ENCODE results near the gene SLC26A4.
"Not testable (repeated sequence)": the region's sequence is repeated elsewhere in the genome, so short reads cannot be mapped to it uniquely, and the experiment has no call there.

The SLC26A4 gene

DNA sequence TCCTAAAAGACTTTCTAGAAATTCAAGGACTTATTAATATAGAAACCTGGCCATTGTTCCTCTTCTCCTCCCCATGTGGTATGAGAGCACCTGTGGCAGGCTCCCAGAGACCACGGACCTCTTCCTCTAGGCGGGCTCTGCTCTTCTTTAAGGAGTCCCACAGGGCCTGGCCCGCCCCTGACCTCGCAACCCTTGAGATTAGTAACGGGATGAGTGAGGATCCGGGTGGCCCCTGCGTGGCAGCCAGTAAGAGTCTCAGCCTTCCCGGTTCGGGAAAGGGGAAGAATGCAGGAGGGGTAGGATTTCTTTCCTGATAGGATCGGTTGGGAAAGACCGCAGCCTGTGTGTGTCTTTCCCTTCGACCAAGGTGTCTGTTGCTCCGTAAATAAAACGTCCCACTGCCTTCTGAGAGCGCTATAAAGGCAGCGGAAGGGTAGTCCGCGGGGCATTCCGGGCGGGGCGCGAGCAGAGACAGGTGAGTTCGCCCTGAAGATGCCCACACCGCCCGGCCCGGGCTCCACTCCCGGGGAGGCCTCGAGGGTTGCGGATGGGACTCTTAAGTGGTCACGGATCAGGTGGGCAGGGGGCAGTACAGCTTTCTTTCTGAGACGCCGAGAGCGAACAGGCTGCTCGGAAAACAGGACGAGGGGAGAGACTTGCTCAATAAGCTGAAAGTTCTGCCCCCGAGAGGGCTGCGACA, at the start of gene SLC26A4:
Gene SLC26A4 (plus strand): TSS at position 448 of the 700 bp plus-strand sequence. CDS start 814 bp downstream, outside the sequence.
- DNase-seq (ENCODE audit: low read depth): no peak

DNA sequence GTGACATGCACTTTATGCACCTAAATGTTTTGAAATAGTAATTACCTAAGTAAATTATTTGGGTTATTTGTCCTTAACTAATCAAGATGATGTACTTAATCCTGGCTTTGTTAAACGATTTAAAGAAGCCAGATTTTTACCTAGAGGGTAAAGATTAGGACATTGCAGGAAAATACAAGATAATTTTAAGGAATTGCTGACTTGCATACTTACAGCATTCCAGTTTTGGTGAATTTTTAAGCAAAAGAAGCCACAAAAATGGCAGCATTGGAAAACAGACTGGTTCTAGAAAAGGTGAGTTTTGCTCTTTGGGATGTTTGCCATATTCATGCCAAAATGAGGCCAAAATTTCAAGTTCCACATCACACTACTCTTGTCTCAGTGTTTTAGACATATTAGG, 47.2 kb upstream of the SLC26A4 start:
- no peak for DNase-seq (ENCODE audit: low read depth)

DNA sequence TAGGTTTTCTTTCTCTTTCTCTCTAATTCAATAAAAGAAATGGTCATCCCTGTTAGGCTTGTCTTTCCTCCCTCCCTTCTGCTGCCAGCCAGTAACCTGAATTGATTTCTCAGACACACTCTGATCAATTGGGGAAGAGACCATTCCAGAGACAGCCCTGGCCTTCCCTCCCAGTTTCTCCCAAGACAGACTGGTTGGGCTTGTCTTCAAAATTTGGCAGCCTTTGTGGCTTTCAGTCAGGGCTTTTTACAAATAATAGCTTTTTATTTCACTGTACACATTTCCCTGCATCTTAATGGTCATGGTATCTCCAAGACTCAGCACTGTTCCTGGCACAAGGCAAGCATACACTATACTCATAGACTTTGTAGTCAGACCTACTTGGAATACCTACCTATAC, 46.7 kb upstream of the SLC26A4 start:
- peak; percentile 26 for DNase-seq (ENCODE audit: low read depth)

DNA sequence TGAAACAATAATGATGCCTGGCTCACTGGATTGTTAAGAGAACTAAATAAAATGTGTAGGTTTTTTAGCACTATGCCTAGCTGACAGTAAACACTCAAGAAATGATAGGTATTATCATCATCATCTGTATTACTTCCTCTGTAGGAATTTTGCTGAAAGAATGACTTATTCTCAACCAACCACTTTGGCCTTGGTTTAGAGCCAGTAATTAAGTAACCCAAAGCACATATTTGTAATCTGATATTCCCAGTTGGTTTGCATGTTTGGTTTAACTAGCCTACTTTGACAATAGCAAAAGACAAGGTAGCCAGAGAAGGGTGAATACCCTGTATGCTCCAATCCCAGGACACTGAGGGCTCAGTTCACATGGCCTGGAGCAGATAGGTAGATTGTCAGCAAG, 46.2 kb upstream of the SLC26A4 start:
- peak; percentile 89 for DNase-seq (ENCODE audit: low read depth)

DNA sequence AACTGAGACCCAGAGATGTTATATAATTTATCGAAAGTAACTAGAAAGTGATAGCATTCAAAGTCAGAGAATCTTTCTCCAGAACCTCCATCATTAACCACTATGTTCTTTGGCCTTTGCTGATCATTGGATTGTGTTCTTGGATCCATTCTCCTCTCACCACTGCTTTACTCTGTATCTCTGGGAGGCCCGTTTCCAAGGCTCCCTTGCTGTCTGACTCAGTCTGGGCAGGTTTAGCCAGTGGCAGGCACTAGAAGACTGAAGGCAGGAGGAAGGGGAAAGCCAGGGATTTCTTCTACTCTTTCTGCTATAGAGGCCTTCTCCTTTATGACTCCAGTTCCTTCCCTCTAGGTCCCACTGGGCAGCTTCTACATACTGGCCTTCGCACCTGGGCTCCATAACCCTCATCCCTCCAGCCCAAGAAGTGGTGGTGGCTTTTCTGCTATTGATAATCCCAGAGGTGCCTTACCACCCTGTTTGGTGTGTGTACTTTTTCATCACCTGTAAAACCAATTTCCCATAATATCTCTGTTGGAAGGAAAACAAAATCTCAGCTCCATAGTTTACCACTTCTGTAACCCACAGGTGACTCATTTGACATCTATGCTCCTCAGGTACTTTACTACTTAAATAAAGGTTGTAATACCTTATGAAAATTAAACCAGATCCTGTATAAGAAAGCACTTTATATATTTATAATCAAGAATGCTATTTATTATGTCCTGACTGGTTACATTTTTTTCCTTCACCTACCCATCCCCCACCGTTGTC, 44.5 kb upstream of the SLC26A4 start:
- peak; percentile 37 for DNase-seq (ENCODE audit: low read depth)

DNA sequence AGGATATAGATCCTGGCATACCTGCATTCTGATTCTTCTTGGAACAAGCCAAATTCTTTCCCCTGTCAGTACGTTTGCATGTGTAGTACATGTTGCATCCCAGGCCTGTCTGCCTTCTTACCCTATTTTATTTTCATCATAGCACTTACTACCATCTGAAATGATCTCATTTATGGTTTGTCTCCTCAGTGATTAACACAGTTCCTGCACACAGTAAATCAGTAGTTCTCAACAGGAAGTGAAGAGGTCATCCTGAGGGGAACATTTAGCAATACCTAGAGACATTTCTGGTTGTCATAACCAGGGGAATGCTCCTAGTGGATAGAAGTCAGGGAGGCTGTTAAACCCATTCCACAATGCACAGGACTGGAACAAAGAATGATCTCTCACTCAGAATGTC, 38.2 kb upstream of the SLC26A4 start:
- DNase-seq (ENCODE audit: low read depth): peak; percentile 94

DNA sequence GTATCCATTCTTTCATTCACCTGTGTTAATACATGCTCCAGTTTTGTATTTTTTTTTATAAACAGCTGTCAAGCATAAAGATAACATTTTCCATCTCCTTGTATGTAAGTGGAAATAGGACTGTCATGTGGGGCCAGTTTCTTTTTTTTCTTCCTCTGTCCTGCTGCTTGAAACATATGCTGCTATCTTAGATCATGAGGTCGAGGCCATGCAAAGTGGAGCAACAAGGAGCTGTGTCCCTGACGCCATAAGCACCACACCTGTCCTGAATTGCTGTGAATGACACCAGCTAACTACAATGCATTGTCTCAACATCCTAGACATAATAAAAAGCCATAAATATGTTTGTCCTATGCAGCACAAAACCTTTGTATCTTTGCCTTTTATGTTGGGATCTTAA, 37.7 kb upstream of the SLC26A4 start:
- no peak for DNase-seq (ENCODE audit: low read depth)

DNA sequence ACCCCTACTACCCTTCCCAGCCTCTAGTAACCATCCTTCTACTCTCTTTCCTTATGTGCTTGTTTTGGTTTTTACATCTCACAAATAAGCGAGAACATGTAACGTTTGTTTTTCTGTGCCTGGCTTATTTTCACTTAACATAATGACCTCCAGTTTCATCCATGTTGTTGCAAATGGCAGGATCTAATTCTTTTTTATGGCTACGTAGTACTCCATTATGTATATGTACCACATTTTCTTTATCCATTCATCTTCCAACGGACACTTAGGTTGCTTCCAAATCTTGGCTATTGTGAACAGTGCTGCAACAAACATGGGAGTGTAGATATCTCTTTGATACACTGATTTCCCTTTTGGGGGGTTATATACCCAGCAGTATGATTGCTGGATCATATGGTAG, 33.6 kb upstream of the SLC26A4 start:
- DNase-seq (ENCODE audit: low read depth): no peak

DNA sequence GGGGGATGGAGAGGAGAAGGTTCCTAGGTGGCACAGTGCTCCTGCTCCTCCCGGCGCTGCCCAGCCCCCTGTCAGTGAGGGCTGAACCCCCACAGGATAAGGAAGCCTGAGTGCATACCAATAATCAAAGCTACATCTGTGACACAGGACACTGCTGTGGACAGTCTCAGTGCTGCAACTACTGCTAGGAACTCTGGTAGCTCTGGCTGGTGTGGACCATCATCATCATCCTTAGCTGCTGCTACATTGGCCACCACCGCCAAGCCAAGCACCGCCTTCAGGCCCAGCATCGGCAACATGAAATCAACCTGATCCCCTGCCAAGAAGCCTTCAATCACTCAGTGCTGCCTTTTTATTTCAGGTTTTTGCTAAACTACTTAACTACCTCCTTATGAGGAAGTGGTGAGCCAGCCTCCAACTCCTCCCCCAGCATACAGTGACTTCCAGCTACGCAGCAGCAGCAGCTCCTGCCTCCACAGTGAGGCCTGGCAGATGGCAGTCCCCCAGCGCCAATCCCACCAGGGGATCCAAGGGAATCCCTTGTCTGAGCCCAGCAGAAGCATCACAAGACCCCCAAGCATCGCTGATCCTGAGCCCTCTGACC, 32.1 kb upstream of the SLC26A4 start:
- DNase-seq (ENCODE audit: low read depth): no peak

DNA sequence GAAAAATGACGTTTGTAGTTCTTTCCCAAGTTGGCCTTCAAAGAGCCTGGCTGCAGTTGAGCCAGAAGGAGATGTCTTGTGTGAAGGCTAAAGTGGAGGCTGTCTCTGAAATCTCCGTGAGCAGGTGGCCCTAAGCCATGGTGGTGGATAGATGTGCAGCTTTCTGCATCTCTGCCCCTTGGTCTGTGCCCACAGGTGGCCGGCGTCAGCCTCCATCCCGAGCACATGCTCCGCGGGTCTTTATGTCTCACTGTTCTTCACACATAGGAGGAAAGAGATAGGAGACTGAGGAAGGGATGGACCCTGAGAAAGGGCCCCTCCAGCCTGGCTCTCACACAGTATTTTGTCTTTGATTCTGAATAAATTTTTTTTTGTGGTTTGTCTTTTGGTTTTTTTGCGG, 30.3 kb upstream of the SLC26A4 start:
- DNase-seq (ENCODE audit: low read depth): no peak

DNA sequence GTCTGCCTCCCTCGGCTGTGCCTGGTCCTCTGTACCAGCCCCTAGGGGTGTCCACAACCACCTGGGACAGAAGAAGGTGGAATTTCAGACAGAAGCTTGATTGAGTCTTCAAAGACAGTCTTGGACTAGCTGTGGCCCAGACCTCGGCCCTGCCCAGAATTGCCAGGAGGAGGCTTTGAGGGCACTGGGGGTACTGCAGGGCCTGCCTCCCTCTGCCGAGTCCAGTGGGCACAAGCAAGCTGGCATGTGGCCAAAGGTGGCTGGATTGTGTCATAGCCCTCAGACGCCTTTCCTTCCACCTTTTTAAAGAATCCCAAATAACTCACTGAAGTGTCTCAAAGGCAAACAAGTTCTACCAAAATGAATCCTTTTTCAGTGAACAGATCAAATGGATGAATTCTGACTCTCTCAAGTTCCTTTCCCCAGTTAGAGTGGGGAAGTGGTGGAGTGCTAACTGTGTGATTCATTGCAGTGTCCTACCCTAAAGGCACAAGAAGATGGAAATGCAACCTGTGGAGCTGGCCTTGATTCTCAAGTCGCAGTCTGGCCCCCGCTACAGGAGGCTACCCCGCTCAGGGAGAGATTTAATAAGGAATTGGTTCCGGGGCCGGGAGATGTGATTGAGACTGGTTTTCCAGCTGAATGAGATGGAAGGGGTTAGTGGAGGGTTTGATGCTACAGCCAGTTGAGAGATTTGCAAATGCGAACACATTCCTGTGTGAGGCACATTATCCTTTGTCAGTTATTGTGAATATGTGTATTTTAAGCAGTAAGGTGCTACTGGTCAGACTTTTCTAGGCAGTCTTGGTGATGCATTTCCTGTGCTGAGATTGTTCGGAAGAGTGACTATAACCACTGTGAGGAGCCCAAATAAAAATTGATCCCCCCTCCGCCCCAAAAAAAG, 28.8 kb upstream of the SLC26A4 start:
- DNase-seq (ENCODE audit: low read depth): no peak

DNA sequence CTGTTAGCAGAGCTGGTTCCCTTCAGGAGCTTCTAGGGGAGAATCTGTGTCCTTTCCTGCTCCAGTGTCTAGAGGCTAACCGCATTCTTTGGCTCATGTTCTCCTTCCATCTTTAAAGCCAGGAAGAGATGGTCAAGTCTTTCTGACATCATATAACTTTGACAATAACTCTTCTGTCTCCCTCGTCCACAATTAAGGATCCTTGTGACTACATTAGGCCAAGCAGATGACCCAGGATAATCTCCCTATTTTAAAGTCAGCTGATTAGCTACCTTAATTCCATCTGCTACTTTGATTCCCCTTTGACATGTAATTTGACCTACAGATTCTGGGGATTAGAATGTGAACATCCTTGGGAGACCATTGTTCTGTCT, 28.1 kb upstream of the SLC26A4 start:
- no peak for DNase-seq (ENCODE audit: low read depth)

DNA sequence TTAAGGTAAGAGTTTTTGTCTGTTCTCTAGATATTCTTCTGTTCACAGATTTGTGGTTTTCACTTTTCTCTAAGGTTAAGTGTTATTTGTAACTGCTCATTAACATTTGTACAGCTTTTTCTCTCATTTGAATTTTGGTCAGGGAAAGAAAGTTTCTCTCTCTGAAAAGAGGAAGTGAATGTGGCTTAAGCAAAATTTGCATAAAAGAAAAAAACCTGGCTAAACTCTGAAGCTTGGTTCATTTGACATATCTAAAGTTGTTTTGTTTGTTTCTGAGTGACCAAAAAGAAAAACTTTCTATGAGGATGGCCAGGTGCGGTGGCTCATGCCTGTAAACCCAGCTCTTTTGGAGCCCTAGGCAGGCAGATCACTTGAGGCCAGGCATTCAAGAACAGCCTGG, 22.0 kb upstream of the SLC26A4 start:
- DNase-seq (ENCODE audit: low read depth): no peak

DNA sequence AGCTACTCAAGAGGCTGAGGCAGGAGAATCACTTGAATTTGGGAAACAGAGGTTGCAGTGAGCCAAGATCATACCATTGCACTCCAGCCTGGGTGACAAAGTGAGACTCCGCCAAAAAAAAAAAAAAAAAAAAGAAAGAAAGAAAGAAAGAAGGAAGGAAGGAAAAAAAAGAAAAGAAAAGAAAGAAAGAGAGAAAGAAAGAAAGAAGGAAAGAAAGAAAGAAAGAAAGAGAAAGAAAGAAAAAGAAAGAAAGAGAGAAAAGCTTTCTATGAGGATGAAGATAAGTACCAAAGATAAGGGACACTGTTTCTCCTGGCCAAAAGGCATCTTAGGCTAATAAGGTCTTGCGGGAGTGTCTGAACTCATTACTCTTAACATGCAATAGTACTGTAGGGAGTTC, 21.6 kb upstream of the SLC26A4 start:
- DNase-seq (ENCODE audit: low read depth): not testable (repeated sequence)

DNA sequence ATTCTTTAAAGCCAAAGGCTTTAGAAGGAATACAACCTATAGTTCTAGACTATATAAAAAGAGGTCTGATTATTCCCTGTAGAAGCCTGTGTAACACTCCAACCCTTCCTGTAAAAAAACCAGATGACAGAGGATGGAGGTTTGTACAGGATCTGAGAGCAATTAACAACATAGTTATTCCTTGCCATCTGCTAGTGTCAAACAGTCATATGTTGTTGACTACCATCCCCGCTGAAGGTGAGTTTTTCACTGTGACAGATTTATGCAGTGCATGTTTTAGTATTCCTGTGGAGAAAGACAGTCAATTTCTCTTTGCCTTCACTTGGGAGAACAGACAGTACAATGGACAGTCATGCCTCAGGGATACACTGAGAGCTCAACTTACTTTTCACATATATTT, 19.0 kb upstream of the SLC26A4 start:
- DNase-seq (ENCODE audit: low read depth): no peak

DNA sequence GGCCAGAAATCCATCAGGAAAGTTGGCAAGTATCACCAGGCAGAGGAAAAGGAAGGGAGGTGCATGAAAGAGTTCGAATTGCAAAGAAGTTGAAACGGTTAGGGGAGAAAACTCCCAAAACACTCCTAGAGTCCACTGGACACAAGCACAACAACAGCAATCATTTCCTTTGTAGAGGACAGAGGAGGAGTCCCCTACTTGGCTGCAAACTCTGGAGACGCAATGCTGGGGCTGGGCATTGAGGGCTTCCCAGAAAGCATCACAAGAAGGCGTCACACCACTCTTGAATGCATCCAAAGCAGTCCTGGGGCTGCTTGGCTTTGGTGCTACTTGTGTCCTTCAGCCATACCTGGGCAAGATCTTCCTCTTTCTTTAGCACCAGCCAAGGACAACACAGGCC, 18.1 kb upstream of the SLC26A4 start:
- DNase-seq (ENCODE audit: low read depth): no peak

DNA sequence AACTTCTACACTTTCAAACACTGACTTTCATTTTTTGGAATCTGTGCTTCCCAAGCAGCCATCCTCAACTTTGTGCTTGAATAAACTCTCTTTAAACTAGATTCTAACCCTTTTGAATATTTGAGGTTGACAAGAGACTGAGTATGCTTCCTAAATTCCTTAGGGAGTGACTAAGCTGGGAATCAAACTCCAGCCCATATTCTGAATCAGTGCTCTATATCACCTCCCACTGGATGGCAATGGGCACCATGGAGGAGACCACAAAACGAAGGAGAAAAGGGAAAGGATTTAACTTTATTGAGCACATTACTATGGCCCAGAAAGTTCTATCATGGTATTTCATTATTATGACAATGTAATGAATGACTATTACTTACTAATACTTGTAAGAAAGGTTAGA, 17.2 kb upstream of the SLC26A4 start:
- DNase-seq (ENCODE audit: low read depth): peak; percentile 76

DNA sequence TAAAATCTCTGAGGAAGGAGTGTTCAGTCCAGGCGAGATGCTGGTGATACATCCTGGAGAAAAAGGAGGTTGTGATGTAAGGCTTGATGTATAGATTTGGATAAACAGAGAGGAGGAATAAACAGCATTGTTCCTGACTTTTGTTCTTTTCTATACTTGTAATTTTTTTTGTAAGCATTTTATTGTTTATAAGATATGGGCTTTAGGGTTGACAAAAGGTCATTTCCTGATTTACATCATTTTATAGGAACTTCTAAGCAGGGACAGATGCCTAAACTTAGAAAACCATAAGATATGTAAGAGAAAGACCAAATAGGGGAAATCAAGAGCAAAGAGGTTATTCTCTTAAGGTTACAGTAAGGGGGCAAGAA, 16.7 kb upstream of the SLC26A4 start:
- peak; percentile 31 for DNase-seq (ENCODE audit: low read depth)

DNA sequence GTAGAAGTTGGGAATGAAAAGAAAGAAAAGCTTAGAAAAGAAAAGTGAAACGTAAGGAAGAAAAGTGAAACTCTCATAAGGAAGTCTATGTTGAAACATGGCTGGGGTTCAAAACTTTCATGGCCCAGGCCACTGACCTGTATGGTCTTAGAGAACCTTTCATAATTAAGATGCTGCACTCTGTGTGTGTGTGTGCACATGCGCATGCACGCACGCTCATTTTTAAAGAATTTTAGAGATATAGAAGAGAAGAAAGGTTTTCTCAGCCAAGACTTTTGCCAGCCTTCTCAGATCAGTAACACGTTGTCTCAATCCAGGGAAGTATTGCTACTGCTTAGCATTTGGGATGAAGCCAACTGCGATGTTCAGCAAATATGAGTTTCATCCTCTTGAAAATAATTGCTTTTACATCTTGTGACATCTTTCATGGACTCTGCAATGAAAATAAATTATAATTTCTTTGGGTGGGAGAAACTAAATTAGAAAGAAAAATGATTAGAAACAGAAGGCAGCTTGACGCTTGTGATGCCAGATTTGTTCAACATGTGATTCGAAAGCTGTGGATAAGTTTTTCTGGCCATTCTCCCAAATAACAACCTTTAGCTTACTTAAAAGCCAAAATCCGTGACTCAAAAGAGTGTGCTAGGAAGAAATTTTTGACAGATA, 16.2 kb upstream of the SLC26A4 start:
- peak; percentile 44 for DNase-seq (ENCODE audit: low read depth)

DNA sequence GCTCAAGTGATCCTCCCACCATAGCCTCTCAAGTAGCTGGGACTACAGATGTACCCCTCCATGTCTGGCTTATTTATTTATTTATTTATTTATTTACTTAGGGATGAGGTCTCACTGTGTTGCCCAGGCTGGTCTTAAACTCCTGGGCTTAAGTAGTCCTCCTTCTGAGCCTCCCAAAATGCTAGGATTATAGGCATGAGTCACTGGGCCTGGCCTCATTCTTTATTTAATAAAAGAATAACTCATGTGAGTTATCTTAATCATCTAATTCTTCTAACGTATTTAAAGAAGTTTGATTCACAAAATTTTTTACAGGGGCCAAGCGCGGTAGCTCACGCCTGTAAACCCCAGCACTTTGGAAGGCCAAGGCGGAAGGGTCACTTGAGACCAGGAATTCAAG, 8.0 kb upstream of the SLC26A4 start:
- peak; percentile 13 for DNase-seq (ENCODE audit: low read depth)

DNA sequence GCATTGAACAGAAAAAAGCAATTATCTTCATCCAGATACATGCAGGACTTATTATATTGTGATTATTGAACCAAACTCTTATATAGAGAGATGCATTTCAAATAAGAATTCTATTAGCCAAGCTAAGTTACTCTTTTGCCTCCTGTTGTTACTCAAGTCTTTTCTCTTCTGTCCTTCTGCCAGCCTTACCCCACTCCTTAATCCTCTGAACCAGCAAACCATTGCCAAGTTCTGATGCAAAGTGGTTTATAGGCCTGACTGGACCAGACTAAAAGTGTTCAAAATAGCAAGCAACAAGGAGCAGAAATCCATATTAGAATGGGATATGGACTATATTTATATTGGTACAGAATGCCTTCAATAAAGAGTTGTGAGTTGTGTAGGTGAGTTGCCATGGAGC, 2.2 kb upstream of the SLC26A4 start:
- no peak for DNase-seq (ENCODE audit: low read depth)

DNA sequence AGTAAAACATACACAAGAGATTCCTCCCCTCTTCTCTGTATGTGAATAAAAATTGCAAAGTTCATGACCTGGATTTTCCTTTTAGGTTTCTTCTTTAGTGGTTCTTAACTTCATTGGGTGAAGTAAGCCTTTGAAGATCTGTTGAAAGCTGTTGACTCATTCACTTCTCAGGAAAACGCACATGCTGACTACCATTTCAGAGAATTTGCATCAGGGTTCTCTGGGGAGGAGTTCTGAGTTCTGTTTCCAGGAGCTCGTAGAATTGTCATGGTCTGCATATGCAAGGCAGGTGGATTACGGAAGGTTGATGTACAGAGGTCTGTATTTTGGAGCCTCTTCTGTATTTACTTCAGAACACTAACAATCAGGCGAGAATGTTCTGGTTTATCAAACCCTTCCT, 962 bp upstream of the SLC26A4 start:
- DNase-seq (ENCODE audit: low read depth): peak; percentile 95
